ENCODE measurements around the gene MAN1C1. TPM values are rescaled to one million over a fixed set of nuclear protein-coding genes. Genes with fewer than 3 reads are reported as not detected.
"Not testable (repeated sequence)": the region's sequence is repeated elsewhere in the genome, so short reads cannot be mapped to it uniquely, and the experiment has no call there.

The MAN1C1 gene
- polyA plus RNA-seq, 1 donor = 9.6 TPM

GRCh38 chr1:25713961-25714360 is 97.4 kb downstream of the MAN1C1 start:
- no peak for DNase-seq (ENCODE audit: low read depth)

DNA sequence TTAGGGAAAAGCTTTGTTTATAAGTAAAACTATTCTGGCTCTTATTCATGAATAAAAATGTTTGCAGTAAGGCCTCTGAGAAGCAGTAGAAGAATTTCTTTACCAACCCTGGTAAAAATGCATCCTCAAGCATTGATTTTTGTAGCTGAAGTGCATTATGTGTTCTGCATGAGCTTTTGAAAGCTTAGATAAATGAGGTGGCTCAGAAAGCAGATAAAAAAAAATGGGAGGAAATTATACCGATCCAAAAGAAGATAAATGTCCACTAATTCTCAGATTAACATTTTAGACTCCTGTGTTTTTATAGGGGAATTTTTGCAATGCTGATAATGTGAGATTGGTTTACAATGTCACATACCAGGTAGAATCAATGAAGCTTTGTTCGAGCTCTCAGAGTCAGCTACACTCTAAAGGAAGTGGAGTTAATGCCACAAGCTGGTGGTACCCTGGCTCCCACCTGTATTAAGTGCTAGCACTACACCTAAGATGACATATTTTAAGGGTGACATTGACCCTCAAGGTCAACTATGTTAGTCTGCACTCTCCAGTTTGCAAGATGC is 97.9 kb downstream of the MAN1C1 start:
- no peak for DNase-seq (ENCODE audit: low read depth)

DNA sequence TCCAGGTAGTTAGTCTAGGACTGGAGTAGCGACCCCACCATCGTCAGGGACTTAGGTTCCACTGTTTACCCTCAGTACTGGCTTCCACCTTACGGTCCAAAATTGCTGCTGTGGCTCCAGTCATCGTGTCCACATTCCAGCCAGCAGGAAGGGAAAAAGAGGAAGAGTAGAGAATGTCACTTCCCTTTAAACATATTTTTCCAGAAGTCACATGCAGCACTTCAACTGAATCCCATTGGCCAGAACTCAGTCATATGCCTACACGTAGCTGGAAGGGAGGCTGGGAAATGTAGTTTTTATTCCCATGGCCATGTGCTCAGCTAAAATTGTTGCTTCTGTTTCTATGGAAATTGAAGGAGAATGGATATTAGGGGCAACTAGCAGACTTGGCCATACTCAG is 99.3 kb downstream of the MAN1C1 start:
- no peak for DNase-seq (ENCODE audit: low read depth)

- DNase-seq (ENCODE audit: low read depth) = no peak
Measured at GRCh38 chr1:25716320-25716719, 99.7 kb downstream of the MAN1C1 start.

DNA sequence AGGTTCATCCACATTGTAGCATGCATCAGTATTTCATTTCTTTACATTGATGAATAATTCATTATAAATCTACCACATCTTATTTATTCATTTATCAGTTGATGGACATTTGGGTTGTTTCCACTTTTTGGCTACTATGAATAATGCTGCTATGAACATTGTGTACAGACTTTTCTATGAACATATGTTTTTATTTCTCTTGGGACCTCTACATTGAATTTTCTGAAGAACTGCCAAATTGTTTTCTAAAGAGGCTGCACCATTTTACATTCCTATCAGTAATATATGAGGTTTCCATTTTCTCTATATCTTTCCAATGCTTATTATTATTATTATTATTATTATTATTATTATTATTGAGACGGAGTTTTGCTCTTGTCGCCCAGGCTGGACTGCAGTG is 102.1 kb downstream of the MAN1C1 start:
- DNase-seq (ENCODE audit: low read depth) = no peak

DNA sequence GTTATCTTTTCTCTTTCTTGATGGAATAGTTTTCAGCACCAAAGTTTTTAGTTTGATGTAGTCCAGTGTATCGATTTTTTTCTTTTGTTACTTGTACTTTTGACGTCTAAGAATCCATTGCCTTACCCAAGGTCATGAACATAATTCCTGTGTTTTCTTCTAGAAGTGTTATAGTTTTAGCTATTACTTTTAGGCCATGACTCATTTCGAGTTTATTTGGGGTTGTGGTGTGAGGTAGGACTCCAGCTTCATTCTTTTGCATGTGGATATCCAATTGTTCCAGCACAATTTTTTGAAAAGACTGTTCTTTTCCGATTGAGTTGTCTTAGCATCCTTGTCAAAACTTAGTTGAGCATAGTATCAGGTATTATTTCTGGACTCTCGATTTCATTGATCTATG is 104.0 kb downstream of the MAN1C1 start:
- DNase-seq (ENCODE audit: low read depth) = no peak

DNA sequence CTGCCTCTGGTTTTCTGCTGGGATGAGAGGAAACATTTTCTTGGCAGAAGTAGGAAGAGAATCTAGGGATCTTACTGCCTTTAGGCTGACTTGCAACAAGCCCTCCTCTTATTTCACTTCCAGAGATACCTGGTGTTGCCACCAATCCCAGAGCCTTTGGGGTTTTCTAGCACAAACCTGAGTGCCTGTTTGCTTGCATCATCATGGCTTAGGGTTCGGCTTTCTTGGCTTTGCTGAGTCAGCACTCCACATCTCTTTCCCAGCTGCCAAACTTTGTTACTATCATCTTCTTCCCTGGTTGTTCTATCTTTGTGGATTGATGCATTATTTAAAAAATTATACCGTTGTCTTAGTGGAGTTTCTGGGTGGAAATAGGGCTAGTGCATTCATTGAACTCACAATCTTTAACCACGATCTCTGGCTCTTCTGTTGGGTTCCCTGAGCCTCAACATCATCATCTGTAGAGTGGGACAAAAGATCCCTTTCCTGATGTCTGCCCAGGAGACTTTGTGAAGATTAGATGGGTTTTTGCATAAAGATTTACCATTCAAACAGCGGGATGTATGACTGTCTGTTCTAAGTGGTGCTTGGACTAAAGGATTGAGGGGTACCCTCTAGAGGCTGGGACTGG is 106.8 kb downstream of the MAN1C1 start:
- no peak for DNase-seq (ENCODE audit: low read depth)

GRCh38 chr1:25724201-25724600 is 107.6 kb downstream of the MAN1C1 start:
- no peak for DNase-seq (ENCODE audit: low read depth)

- no peak for DNase-seq (ENCODE audit: low read depth)
Measured at GRCh38 chr1:25724966-25725365, 108.4 kb downstream of the MAN1C1 start.

DNA sequence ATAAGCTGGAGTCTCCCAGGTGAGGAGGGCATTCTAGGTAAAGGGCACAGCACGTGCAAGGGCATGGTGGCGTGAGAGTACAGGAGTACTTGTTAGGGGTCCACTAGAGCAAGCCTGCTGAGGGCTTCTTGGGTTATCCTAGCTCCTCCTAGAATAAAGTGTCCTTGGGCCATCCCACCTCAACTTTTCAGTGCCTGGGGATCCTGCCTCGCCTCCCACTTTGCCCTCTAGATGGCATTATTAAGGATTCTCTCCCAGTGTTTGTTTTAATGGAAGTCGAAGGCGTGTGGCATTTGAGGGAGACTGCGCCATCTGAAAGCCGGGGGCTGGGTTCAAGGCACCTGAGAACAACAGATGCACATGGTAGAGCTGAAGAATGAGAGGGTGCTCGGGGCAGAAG is 108.9 kb downstream of the MAN1C1 start:
- DNase-seq (ENCODE audit: low read depth) = no peak

DNA sequence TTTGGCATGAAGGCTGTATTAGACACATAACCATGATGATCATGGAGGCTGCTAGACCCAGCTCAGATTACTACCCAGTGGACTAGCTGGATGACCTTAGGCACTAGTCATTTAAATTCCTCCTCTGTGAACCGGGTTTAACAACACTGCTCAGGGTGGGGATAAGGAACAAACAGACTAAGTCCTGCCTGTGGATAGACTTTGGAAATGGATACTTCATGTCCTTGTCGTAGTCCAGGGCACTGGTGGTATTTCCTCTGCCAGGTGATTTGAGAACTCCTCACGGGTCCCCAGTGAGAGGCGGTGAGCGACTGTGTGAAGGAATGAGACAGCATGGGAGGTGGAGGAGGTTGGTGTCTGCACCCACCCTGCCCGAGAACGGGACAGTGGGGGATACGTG is 110.5 kb downstream of the MAN1C1 start:
- DNase-seq (ENCODE audit: low read depth) = no peak

DNA sequence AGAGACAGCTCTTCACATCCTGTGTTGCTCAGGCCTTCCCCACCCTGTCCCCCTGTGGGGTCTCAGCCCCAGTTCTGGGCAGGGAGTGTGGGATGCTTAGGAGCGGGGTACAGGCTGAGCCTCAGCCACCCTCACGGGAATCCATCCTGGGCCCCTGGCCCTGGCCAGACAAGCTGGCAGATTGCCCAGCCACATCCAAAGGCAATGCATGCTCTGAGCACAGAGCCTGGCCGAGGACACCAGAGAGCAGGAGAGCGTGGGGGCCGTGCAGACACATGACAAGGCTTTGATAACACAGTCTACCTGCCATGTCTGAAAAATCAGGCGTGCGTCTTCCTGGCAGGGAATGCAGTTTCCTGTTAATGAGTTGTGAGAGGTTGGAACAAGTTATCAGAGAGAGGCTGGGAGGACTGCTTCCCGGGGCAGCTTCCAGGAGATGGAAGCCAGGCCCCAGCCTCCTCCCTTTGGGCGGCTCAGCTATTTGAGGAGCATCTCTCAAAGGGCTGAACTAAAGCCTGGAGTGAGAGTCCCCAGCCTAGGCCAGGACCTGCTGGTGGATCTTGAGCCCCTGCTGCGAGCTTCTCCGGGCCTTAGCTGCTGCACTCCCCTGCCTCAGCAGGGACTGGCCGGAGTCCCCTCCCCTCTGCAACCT is 111.2 kb downstream of the MAN1C1 start:
- no peak for DNase-seq (ENCODE audit: low read depth)

- no peak for DNase-seq (ENCODE audit: low read depth)
Measured at GRCh38 chr1:25728301-25728935, 111.8 kb downstream of the MAN1C1 start.

GRCh38 chr1:25729045-25729444 is 112.5 kb downstream of the MAN1C1 start:
- DNase-seq (ENCODE audit: low read depth) = no peak

- no peak for DNase-seq (ENCODE audit: low read depth)
Measured at GRCh38 chr1:25729790-25730644, 113.4 kb downstream of the MAN1C1 start.

GRCh38 chr1:25731148-25731547 is 114.6 kb downstream of the MAN1C1 start:
- DNase-seq (ENCODE audit: low read depth) = no peak

DNA sequence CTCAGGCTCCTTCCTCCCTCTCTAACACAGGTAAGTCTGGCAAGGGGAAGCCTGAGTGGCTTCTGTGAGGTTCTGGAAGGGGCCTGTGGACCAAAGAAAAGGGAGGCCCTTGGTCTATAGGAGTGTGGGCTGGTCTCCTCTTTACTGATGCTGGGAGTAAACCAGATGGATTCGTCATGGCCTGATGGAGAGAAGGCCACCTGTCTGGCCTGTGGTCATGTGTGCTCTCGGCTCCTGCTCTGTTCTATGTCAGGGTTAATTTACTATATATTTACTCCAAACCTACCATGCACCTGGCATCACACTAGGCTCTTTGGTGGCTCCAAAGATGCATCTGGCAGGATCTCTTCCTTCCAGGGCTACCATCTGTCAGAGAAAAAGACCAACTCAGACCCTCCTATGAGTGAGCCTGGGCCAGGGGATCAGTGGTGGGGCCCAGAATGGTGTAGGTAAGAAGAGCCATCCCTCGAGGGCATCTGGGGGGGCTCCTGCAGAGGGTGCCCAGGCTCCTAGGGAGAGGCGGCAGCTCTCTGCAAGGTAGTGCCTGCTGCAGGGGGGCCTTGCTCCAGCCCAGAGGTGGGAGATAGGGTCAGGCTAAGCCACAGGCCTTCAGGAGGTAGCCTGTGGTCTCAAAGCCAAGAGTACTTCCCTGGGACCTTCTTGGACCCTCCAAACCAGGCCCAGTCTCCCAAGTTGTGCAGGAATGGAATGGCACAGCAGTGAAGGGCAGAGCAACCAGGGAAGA is 115.2 kb downstream of the MAN1C1 start:
- DNase-seq (ENCODE audit: low read depth) = no peak

DNA sequence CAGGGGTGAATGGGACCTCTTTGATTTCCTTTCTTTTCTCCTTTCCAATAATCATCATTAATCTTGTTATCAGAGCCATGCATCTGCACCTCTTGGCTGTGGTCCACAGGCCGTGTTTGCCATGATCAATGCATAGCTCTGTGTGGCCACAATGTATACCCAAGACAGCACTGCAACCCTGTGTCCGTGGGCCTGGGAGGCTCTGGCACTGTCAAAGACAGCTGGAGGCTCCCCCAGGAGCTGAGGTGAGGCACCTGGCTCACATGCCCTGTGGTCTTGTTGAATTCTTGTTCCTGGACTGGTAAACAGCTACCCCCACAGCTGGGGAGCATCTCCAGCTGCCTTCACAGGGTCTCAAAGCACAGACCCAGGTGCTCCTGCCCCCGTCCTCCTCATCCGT is 116.2 kb downstream of the MAN1C1 start:
- no peak for DNase-seq (ENCODE audit: low read depth)

DNA sequence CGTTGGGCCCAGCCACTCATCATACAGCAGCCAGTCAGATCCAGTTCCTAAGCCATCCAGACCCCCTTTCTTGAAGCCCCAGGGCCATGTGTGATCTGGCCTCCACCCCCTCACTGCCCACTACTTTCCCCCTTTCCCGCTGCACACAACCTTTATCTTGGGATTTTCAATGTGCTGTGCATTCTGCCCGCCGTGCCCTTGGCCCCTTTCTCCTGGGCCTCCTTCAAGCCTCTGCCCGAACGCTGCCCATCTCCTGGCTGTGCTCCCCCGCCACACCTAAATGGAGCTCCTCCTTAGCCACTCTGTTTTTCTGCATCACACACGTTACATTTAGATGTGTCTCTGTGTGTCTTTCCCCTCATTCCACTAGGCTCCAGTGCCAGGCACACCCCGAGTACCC is 116.7 kb downstream of the MAN1C1 start:
- DNase-seq (ENCODE audit: low read depth) = no peak

- DNase-seq (ENCODE audit: low read depth) = not testable (repeated sequence)
Measured at GRCh38 chr1:25734991-25735390, 118.4 kb downstream of the MAN1C1 start.

DNA sequence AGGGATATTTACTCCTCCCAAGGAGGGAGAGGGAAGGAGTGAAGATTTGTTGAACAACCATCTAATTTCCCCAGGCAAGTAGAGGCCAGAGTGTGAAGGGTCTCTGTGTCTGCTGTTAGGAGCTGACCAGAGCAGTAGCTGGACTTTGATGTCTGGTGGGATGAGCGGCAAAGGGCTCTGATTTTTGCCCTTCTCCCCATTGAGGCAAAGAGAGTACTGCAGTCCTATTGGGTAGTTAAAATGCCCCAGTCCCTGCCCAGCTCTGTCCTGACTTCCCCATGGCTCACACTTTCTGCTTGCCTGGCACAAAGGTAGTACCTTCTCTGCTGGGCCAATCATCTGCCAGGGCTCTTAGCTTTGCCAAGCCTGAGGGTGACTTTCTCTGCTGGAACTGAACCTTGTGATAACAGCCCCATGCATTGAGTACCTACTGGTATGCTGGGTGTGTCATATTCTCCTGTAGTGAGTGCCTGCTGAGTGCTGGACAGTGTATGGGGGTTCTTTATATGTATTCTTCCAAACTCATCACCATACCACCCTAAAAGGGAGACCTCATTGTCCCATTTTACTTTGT is 119.5 kb downstream of the MAN1C1 start:
- no peak for DNase-seq (ENCODE audit: low read depth)

All from forelimb muscle (tissue), 1 donor.